GM12801 (cell line): ENCODE results near the gene PACSIN2.

ENCODE experiments used
- CTCF ChIP-seq: IDR thresholded peaks from one replicate; pipeline ENCODE4 v1.5.1; 2011; ENCODE audit warnings: control low read depth; ENCODE audit not compliant: insufficient read length; ENCODE audit errors: extremely low read depth

The PACSIN2 gene

GRCh38 chr22:42929838-42930155 is 85.2 kb downstream of the PACSIN2 start:
- no peak for TF ChIP-seq CTCF

- TF ChIP-seq CTCF: no peak
Measured at GRCh38 chr22:42928969-42929837, 85.7 kb downstream of the PACSIN2 start.

GRCh38 chr22:42927966-42928365 is 87.0 kb downstream of the PACSIN2 start:
- no peak for TF ChIP-seq CTCF

- no peak for TF ChIP-seq CTCF
Measured at GRCh38 chr22:42926768-42927167, 88.2 kb downstream of the PACSIN2 start.

- no peak for TF ChIP-seq CTCF
Measured at GRCh38 chr22:42926104-42926503, 88.8 kb downstream of the PACSIN2 start.

GRCh38 chr22:42925598-42925997 is 89.4 kb downstream of the PACSIN2 start:
- no peak for TF ChIP-seq CTCF

- TF ChIP-seq CTCF: no peak
Measured at GRCh38 chr22:42924436-42924835, 90.5 kb downstream of the PACSIN2 start.
